ENCODE data around the gene FAM53B. TPM values are rescaled to one million over a fixed set of nuclear protein-coding genes. Genes with fewer than 3 reads are reported as not detected.

Gene FAM53B
- total RNA-seq, 1 experiment from 2014 or later = 11.2 TPM

- BruUV-seq (replicated peaks) = no TSS peak
- TF ChIP-seq CTCF (IDR thresholded peaks at IDR 0.05; ENCODE audit: unreplicated experiment) = no peak
- CTCF ChIA-PET = no interaction called here
- no peaks in the 10 kb centered on the region for H3K9me3 Mint-ChIP-seq (ENCODE audit: low read depth, unreplicated experiment)
- no peaks in the 10 kb centered on the region for H3K4me1 Mint-ChIP-seq (ENCODE audit: low read depth, unreplicated experiment)
- no peaks in the 10 kb centered on the region for H3K27me3 Mint-ChIP-seq (ENCODE audit: unreplicated experiment)
- intact Hi-C loops (cut with micrococcal nuclease; ENCODE audit: unreplicated experiment) = no loop called here
- H3K27ac Mint-ChIP-seq (ENCODE audit: unreplicated experiment) = no peak overlapping the region
- H3K4me3 Mint-ChIP-seq (ENCODE audit: low read depth, unreplicated experiment) = no peak overlapping the region
- no peak for DNase-seq
- H3K36me3 Mint-ChIP-seq (ENCODE audit: insufficient read depth, unreplicated experiment) = peaks cover 7% of the 10 kb centered on the region
These were observed 24.6 kb upstream of the FAM53B start for GRCh38 chr10:124768791-124769190.

DNA sequence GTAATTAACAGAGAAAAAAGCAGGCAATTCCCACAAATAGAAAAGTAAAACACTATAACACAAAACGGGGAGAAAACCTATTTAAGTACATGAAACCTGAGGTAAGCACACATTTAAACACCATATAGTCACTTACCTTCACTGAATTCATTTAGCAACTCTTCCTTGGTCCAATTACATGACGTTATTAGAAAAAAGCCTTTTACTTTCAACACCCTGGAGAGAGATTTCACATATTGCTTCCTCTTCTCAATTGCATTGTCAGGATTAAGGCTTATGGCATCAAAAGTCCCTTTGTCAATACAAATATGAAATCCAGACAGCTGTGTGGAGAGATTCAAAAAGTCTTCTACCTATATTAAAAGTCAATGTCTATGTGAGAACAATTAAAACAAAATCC, 21.1 kb upstream of the FAM53B start:
- Mint-ChIP-seq H3K27me3 (ENCODE audit: unreplicated experiment) (no peaks in the 10 kb centered on the region), H3K9me3 (ENCODE audit: low read depth, unreplicated experiment) (no peaks in the 10 kb centered on the region), H3K36me3 (ENCODE audit: insufficient read depth, unreplicated experiment) (peaks cover 7% of the 10 kb centered on the region), H3K27ac (ENCODE audit: unreplicated experiment) (no peak overlapping the region), H3K4me3 (ENCODE audit: low read depth, unreplicated experiment) (no peak overlapping the region), H3K4me1 (ENCODE audit: low read depth, unreplicated experiment) (no peaks in the 10 kb centered on the region)
- no TSS peak for BruUV-seq (replicated peaks)
- CTCF ChIA-PET = interaction anchor here (0.5 kb wide), 1 partner anchor 45 kb away, joined by 3 read pairs; no protein-coding TSS in a partner anchor
- intact Hi-C loops (cut with micrococcal nuclease; ENCODE audit: unreplicated experiment) = no loop called here
- DNase-seq = no peak
- no peak for TF ChIP-seq CTCF (IDR thresholded peaks at IDR 0.05; ENCODE audit: unreplicated experiment)

DNA sequence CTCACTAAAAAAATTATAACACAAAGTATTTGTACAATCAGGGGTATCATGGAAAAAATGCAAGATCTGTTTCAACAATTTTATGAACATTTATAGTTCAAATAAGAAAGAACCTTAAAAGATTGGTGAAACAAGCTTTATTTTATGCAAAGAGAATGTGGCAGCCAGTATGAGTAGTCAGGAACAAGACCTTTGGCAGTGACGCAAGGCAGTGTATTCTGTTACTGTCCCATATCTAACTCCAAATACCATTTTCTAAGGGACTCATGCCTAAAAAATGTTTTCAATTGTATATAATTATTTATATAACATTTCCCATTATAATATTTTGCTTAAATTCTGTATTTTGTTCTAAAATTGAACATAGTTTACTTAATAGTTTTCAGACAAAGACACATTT, 19.1 kb upstream of the FAM53B start:
- no peak for TF ChIP-seq CTCF (IDR thresholded peaks at IDR 0.05; ENCODE audit: unreplicated experiment)
- no peak for DNase-seq
- H3K4me1 Mint-ChIP-seq (ENCODE audit: low read depth, unreplicated experiment) = no peaks in the 10 kb centered on the region
- intact Hi-C loops (cut with micrococcal nuclease; ENCODE audit: unreplicated experiment) = no loop called here
- H3K4me3 Mint-ChIP-seq (ENCODE audit: low read depth, unreplicated experiment) = no peak overlapping the region
- CTCF ChIA-PET = interaction anchor here (0.6 kb wide), 1 partner anchor 132 kb away, joined by 3 read pairs; no protein-coding TSS in a partner anchor
- no peaks in the 10 kb centered on the region for H3K27me3 Mint-ChIP-seq (ENCODE audit: unreplicated experiment)
- no peaks in the 10 kb centered on the region for H3K9me3 Mint-ChIP-seq (ENCODE audit: low read depth, unreplicated experiment)
- H3K36me3 Mint-ChIP-seq (ENCODE audit: insufficient read depth, unreplicated experiment) = peaks cover 4% of the 10 kb centered on the region
- no TSS peak for BruUV-seq (replicated peaks)
- no peak overlapping the region for H3K27ac Mint-ChIP-seq (ENCODE audit: unreplicated experiment)

GRCh38 chr10:124762281-124762680, 18.1 kb upstream of the FAM53B start:
- intact Hi-C loops (cut with micrococcal nuclease; ENCODE audit: unreplicated experiment) = no loop called here
- no peak for DNase-seq
- no TSS peak for BruUV-seq (replicated peaks)
- CTCF ChIA-PET = no interaction called here
- TF ChIP-seq CTCF (IDR thresholded peaks at IDR 0.05; ENCODE audit: unreplicated experiment) = no peak
- no peaks in the 10 kb centered on the region for H3K27me3 Mint-ChIP-seq (ENCODE audit: unreplicated experiment)
- H3K27ac Mint-ChIP-seq (ENCODE audit: unreplicated experiment) = no peak overlapping the region
- H3K4me3 Mint-ChIP-seq (ENCODE audit: low read depth, unreplicated experiment) = no peak overlapping the region
- H3K9me3 Mint-ChIP-seq (ENCODE audit: low read depth, unreplicated experiment) = no peaks in the 10 kb centered on the region
- no peaks in the 10 kb centered on the region for H3K36me3 Mint-ChIP-seq (ENCODE audit: insufficient read depth, unreplicated experiment)
- no peaks in the 10 kb centered on the region for H3K4me1 Mint-ChIP-seq (ENCODE audit: low read depth, unreplicated experiment)

All from Calu3 (cell line).